GM23338 (cell line): Measurements from ENCODE around the gene ARHGEF1. TPM values are rescaled to one million over a fixed set of nuclear protein-coding genes. Genes with fewer than 3 reads are reported as not detected.

ENCODE experiments used
- ATAC-seq: fragments of 200-7000 bp; cut with Tn5 transposase; 3 replicates; pipeline ENCODE4 v1.9.1; 2020
- DNase-seq: peaks from one replicate; pipeline ENCODE4 v3.0.0-alpha.2; 2015; ENCODE audit warnings: low spot score
- H2AFZ ChIP-seq: fragments of 200-600 bp; sonication (generic); 2 replicates; pipeline ENCODE4 v1.8.0; 2016; ENCODE audit warnings: antibody characterized with exemption, mild to moderate bottlenecking, moderate library complexity
- H3F3A ChIP-seq: fragments of 200-600 bp; sonication (generic); replicated peaks from 2 replicates; pipeline ENCODE4 v1.8.0; 2017; ENCODE audit warnings: antibody characterized with exemption, mixed run types, low read depth
- H3K27ac ChIP-seq: fragments of 200-600 bp; sonication (generic); 2 replicates; pipeline ENCODE4 v1.6.1; 2016; ENCODE audit warnings: low read depth
- H3K27me3 ChIP-seq: fragments of 200-600 bp; sonication (generic); 2 replicates; pipeline ENCODE4 v1.8.0; 2016; ENCODE audit warnings: mild to moderate bottlenecking, mixed run types, moderate library complexity; ENCODE audit not compliant: insufficient read depth
- H3K36me3 ChIP-seq: fragments of 200-600 bp; sonication (generic); 2 replicates; pipeline ENCODE4 v1.8.0; 2016; ENCODE audit warnings: mild to moderate bottlenecking; ENCODE audit not compliant: insufficient read depth
- H3K4me1 ChIP-seq: fragments of 200-600 bp; sonication (generic); 2 replicates; pipeline ENCODE4 v1.8.0; 2016; ENCODE audit warnings: mild to moderate bottlenecking, moderate library complexity; ENCODE audit not compliant: insufficient read depth
- H3K4me2 ChIP-seq: fragments of 200-600 bp; sonication (generic); 2 replicates; pipeline ENCODE4 v1.7.1; 2017; ENCODE audit warnings: mixed run types
- H3K4me3 ChIP-seq: fragments of 200-600 bp; sonication (generic); 2 replicates; pipeline ENCODE4 v1.6.1; 2016; ENCODE audit warnings: mixed run types
- H3K79me2 ChIP-seq: fragments of 200-600 bp; sonication (generic); replicated peaks from 2 replicates; pipeline ENCODE4 v1.8.0; 2017; ENCODE audit warnings: mild to moderate bottlenecking; ENCODE audit not compliant: insufficient read depth
- H3K9me2 ChIP-seq: fragments of 200-600 bp; sonication (generic); 2 replicates; pipeline ENCODE4 v1.8.0; 2017; ENCODE audit not compliant: insufficient read depth
- H4K20me1 ChIP-seq: fragments of 200-600 bp; sonication (generic); replicated peaks from 2 replicates; pipeline ENCODE4 v1.8.0; 2017; ENCODE audit warnings: mild to moderate bottlenecking; ENCODE audit not compliant: insufficient read depth
- H3K27ac Mint-ChIP-seq: 2 replicates; pipeline ENCODE4 v1.8.0; 2020; ENCODE audit warnings: inconsistent platforms, mild to moderate bottlenecking, moderate library complexity, mixed read lengths
- H3K27me3 Mint-ChIP-seq: 3 replicates; pipeline ENCODE4 v1.8.0; 2022; ENCODE audit warnings: low read depth, mild to moderate bottlenecking, moderate library complexity, mixed read lengths, inconsistent platforms; ENCODE audit not compliant: insufficient read depth, poor library complexity
- H3K36me3 Mint-ChIP-seq: 3 replicates; pipeline ENCODE4 v1.8.0; 2021; ENCODE audit warnings: low read depth, mild to moderate bottlenecking, inconsistent platforms, moderate library complexity, mixed read lengths
- H3K4me1 Mint-ChIP-seq: 3 replicates; pipeline ENCODE4 v1.8.0; 2020; ENCODE audit warnings: mild to moderate bottlenecking, inconsistent platforms, mixed read lengths
- H3K4me3 Mint-ChIP-seq: 3 replicates; pipeline ENCODE4 v1.8.0; 2021; ENCODE audit warnings: moderate library complexity, mild to moderate bottlenecking, inconsistent platforms, mixed read lengths
- H3K9me3 Mint-ChIP-seq: 3 replicates; pipeline ENCODE4 v1.8.0; 2020; ENCODE audit warnings: moderate library complexity, mild to moderate bottlenecking, inconsistent platforms, mixed read lengths
- CREB1 ChIP-seq: fragments of 250-450 bp; sonication (Bioruptor Pico); IDR thresholded peaks from 2 replicates; pipeline ENCODE4 v1.5.0; 2020; ENCODE audit warnings: low read depth, mild to moderate bottlenecking, moderate library complexity
- CTCF ChIP-seq, 2 experiments: fragments of 200-600 bp in 1 of 2; sonication (generic) in 1 of 2; conservative IDR thresholded peaks; 2 replicates each; pipeline versions ENCODE4 v1.5.1 to v1.6.1; 2016 to 2017; ENCODE audit warnings: antibody characterized with exemption in 2 of 2, low read depth in 2 of 2, mild to moderate bottlenecking in 2 of 2, moderate library complexity in 1 of 2
- ETS1 ChIP-seq: IDR thresholded peaks from 2 replicates; pipeline ENCODE4 v1.6.1; 2016; ENCODE audit warnings: antibody characterized with exemption
- EZH2 ChIP-seq: fragments of 200-600 bp; sonication (generic); IDR thresholded peaks from one replicate; pipeline ENCODE4 v1.8.0; 2017; ENCODE audit warnings: antibody characterized with exemption, mild to moderate bottlenecking, low read depth; ENCODE audit not compliant: unreplicated experiment
- EZH2phosphoT487 ChIP-seq: fragments of 200-600 bp; sonication (generic); IDR thresholded peaks from one replicate; pipeline ENCODE4 v1.8.1; 2018; ENCODE audit warnings: antibody characterized with exemption; ENCODE audit not compliant: unreplicated experiment
- JUNB ChIP-seq: IDR thresholded peaks from one replicate; pipeline ENCODE4 v1.6.1; 2016; ENCODE audit warnings: antibody characterized with exemption; ENCODE audit not compliant: unreplicated experiment
- NANOG ChIP-seq: IDR thresholded peaks from 2 replicates; pipeline ENCODE4 v1.6.1; 2016; ENCODE audit warnings: antibody characterized with exemption, borderline replicate concordance
- POLR2AphosphoS5 ChIP-seq: IDR thresholded peaks from 2 replicates; pipeline ENCODE4 v1.6.1; 2016; ENCODE audit warnings: antibody characterized with exemption, low read depth
- REST ChIP-seq: IDR thresholded peaks from one replicate; pipeline ENCODE4 v1.6.1; 2018; ENCODE audit warnings: antibody characterized with exemption; ENCODE audit not compliant: unreplicated experiment
- STAT1 ChIP-seq: IDR thresholded peaks from one replicate; pipeline ENCODE4 v1.6.1; 2016; ENCODE audit warnings: antibody characterized with exemption; ENCODE audit not compliant: unreplicated experiment
- ZNF114 ChIP-seq: fragments of 250-450 bp; sonication (Bioruptor Pico); IDR thresholded peaks from 2 replicates; pipeline ENCODE4 v1.5.0; 2020; ENCODE audit warnings: mild to moderate bottlenecking, moderate library complexity
- ZNF331 ChIP-seq: fragments of 250-450 bp; sonication (Bioruptor Pico); IDR thresholded peaks from 2 replicates; pipeline ENCODE4 v1.5.0; 2020; ENCODE audit warnings: low read depth, mild to moderate bottlenecking, moderate library complexity
- ZNF462 ChIP-seq: fragments of 250-450 bp; sonication (Bioruptor Pico); IDR thresholded peaks from 2 replicates; pipeline ENCODE4 v1.5.0; 2020; ENCODE audit warnings: mild to moderate bottlenecking, moderate library complexity
- polyA plus RNA-seq: library from polyadenylated mRNA; unstranded; fragments of >200 nt; fragmentation: Nextera tagmentation; extraction: Ambion mirVana; gene quantifications from 2 replicates; pipeline ENCODE4 v1.2.1, GENCODE V29; 2016
- total RNA-seq: library from RNA; depleted of rRNA; stranded (reverse); fragments of >200 nt; shearing (Covaris generic); gene quantifications from 2 replicates; pipeline ENCODE4 v1.2.3, GENCODE V29; 2014

Gene ARHGEF1
- total and polyA plus RNA-seq, 2 experiments from 2014 or later, result 41.3 to 44.7 TPM

GRCh38 chr19:41849067-41849466 is 33.9 kb upstream of the ARHGEF1 start:
- Histone ChIP-seq H3K36me3 (no peaks in the 10 kb centered on the region), H3K4me3 (no peak overlapping the region), H3K27ac (no peak overlapping the region), H3F3A (no peaks in the 10 kb centered on the region), H3K9me2 (no peaks in the 10 kb centered on the region), H2AFZ (no peak overlapping the region), H3K27me3 (no peaks in the 10 kb centered on the region), H3K79me2 (no peaks in the 10 kb centered on the region), H4K20me1 (no peaks in the 10 kb centered on the region), H3K4me2 (no peak overlapping the region), H3K4me1 (peaks cover 12% of the 10 kb centered on the region; the same call in 1 of the 2 replicates)
- no peak for TF ChIP-seq JUNB
- TF ChIP-seq ZNF462 (CRISPR knock-in tag), result no peak
- TF ChIP-seq POLR2AphosphoS5, result no peak
- TF ChIP-seq CREB1, result no peak
- no peak for TF ChIP-seq EZH2phosphoT487
- TF ChIP-seq STAT1, result no peak
- TF ChIP-seq ETS1, result no peak
- no peak for TF ChIP-seq REST
- TF ChIP-seq NANOG, result no peak
- no peak for TF ChIP-seq CTCF (conservative IDR thresholded peaks at IDR 0.05; ENCODE audit: low read depth in 2 of 2)
- TF ChIP-seq ZNF331 (CRISPR knock-in tag), result no peak
- no peak for TF ChIP-seq ZNF114
- no peak for TF ChIP-seq EZH2
- H3K36me3 Mint-ChIP-seq, result peaks cover 3% of the 10 kb centered on the region; the same call in 2 of the 3 replicates
- H3K9me3 Mint-ChIP-seq, result peaks cover 12% of the 10 kb centered on the region; the same call in 2 of the 3 replicates
- H3K4me3 Mint-ChIP-seq, result no peak overlapping the region
- peaks cover 12% of the 10 kb centered on the region for H3K4me1 Mint-ChIP-seq
- ATAC-seq (no peak), DNase-seq (no peak)
- no peak overlapping the region for H3K27ac Mint-ChIP-seq
- H3K27me3 Mint-ChIP-seq, result peaks cover 13% of the 10 kb centered on the region
